Liver (tissue), 9 donors: ENCODE results near the gene ZNF24. TPM values are rescaled to one million over a fixed set of nuclear protein-coding genes. Genes with fewer than 3 reads are reported as not detected.

Source experiments
- DNase-seq: peaks from one replicate; pipeline ENCODE4 v3.0.0-alpha.2; 2017; ENCODE audit warnings: low spot score
- H3K27ac ChIP-seq, 2 donors: one replicate each; pipeline ENCODE4 v1.7.0; 2013; ENCODE audit warnings: inconsistent platforms in 2 of 2, low read length in 2 of 2, control low read depth in 1 of 2, low read depth in 1 of 2, mild to moderate bottlenecking in 1 of 2
- H3K27me3 ChIP-seq, 4 donors: one replicate each; pipeline versions ENCODE4 v1.6.1 to v1.7.0; 2013; ENCODE audit warnings: low read length in 3 of 4, inconsistent platforms in 1 of 4, mild to moderate bottlenecking in 1 of 4, moderate library complexity in 1 of 4; ENCODE audit not compliant: control insufficient read depth in 4 of 4, insufficient read depth in 4 of 4
- H3K36me3 ChIP-seq, 4 donors: one replicate each; pipeline versions ENCODE4 v1.6.1 to v1.7.0; 2013; ENCODE audit warnings: low read length in 3 of 4, mild to moderate bottlenecking in 3 of 4, low read depth in 1 of 4, moderate library complexity in 1 of 4; ENCODE audit not compliant: control insufficient read depth in 4 of 4, insufficient read depth in 3 of 4
- H3K4me1 ChIP-seq, 4 donors: one replicate each; pipeline versions ENCODE4 v1.6.1 to v1.7.0; 2013; ENCODE audit warnings: low read length in 3 of 4, mild to moderate bottlenecking in 3 of 4, moderate library complexity in 1 of 4; ENCODE audit not compliant: control insufficient read depth in 4 of 4, insufficient read depth in 4 of 4
- H3K4me3 ChIP-seq, 3 donors: one replicate each; pipeline versions ENCODE4 v1.6.1 to v1.7.0; 2013; ENCODE audit warnings: low read length in 3 of 3, control low read depth in 1 of 3, low read depth in 1 of 3, mild to moderate bottlenecking in 1 of 3
- H3K9ac ChIP-seq, 2 donors: one replicate each; pipeline ENCODE4 v1.7.0; 2013; ENCODE audit warnings: low read length in 2 of 2, mild to moderate bottlenecking in 2 of 2, moderate library complexity in 2 of 2, control low read depth in 1 of 2, low read depth in 1 of 2
- H3K9me3 ChIP-seq, 4 donors: one replicate each; pipeline versions ENCODE4 v1.6.1 to v1.7.0; 2013; ENCODE audit warnings: low read length in 3 of 4; ENCODE audit not compliant: control insufficient read depth in 4 of 4
- EGR1 ChIP-seq, 2 donors: IDR thresholded peaks; 2 replicates each; pipeline ENCODE4 v1.6.1; 2016 to 2018; ENCODE audit warnings: antibody characterized with exemption in 2 of 2, low read depth in 2 of 2
- FOXA1 ChIP-seq: IDR thresholded peaks from 2 replicates; pipeline ENCODE4 v1.6.1; 2016; ENCODE audit warnings: antibody characterized with exemption
- FOXA2 ChIP-seq: IDR thresholded peaks from 2 replicates; pipeline ENCODE4 v1.6.1; 2016; ENCODE audit warnings: antibody characterized with exemption
- GABPA ChIP-seq, 2 donors: IDR thresholded peaks in 1 of 2; conservative IDR thresholded peaks in 1 of 2; 2 replicates each; pipeline ENCODE4 v1.6.1; 2016; ENCODE audit warnings: antibody characterized with exemption in 2 of 2, mild to moderate bottlenecking in 1 of 2, moderate library complexity in 1 of 2
- HNF4A ChIP-seq, 2 donors: conservative IDR thresholded peaks; 2 replicates each; pipeline ENCODE4 v1.6.1; 2016; ENCODE audit warnings: antibody characterized with exemption in 2 of 2, mild to moderate bottlenecking in 2 of 2
- HNF4G ChIP-seq: IDR thresholded peaks from 2 replicates; pipeline ENCODE4 v1.6.1; 2016; ENCODE audit warnings: antibody characterized with exemption
- JUND ChIP-seq, 2 donors: IDR thresholded peaks; 2 replicates each; pipeline ENCODE4 v1.6.1; 2016; ENCODE audit warnings: antibody characterized with exemption in 2 of 2
- NR2F2 ChIP-seq: IDR thresholded peaks from 2 replicates; pipeline ENCODE4 v1.6.1; 2016; ENCODE audit warnings: antibody characterized with exemption
- RAD21 ChIP-seq, 2 donors: IDR thresholded peaks; 2 replicates each; pipeline ENCODE4 v1.6.1; 2016; ENCODE audit warnings: antibody characterized with exemption in 2 of 2, mild to moderate bottlenecking in 2 of 2
- RXRA ChIP-seq, 2 donors: IDR thresholded peaks; 2 replicates each; pipeline ENCODE4 v1.6.1; 2017 to 2018; ENCODE audit warnings: antibody characterized with exemption in 2 of 2, mild to moderate bottlenecking in 1 of 2
- SP1 ChIP-seq: IDR thresholded peaks from 2 replicates; pipeline ENCODE4 v1.6.1; 2018; ENCODE audit warnings: antibody characterized with exemption, mild to moderate bottlenecking
- TAF1 ChIP-seq: conservative IDR thresholded peaks from 2 replicates; pipeline ENCODE4 v1.6.1; 2016; ENCODE audit warnings: antibody characterized with exemption, mild to moderate bottlenecking
- YY1 ChIP-seq: IDR thresholded peaks from 2 replicates; pipeline ENCODE4 v1.6.1; 2016; ENCODE audit warnings: antibody characterized with exemption, mild to moderate bottlenecking
- WGBS: extraction: QIAGEN DNeasy Blood & Tissue Kit; methylation state at CpG from one replicate; pipeline ENCODE4 v1.1.7; 2013; 5-methylcytosine and 5-hydroxymethylcytosine counted together
- polyA plus RNA-seq, 2 donors: library from polyadenylated mRNA; stranded (reverse) in 1 of 2; unstranded in 1 of 2; fragments of 200-250 nt in 1 of 2; fragments of >200 nt in 1 of 2; fragmentation: Nextera tagmentation in 1 of 2; extraction: Ambion mirVana in 1 of 2; gene quantifications; one replicate each; pipeline versions ENCODE4 v1.2.1 to v1.2.3, GENCODE V29; 2013 to 2015
- total RNA-seq, 2 donors: library from RNA; depleted of rRNA; stranded (reverse); fragments of >200 nt; gene quantifications; one replicate each; pipeline ENCODE4 v1.2.3, GENCODE V29; 2014
- TF ChIP-seq, protein P1 (sequence below): fragments of 150-350 bp; IDR thresholded peaks from 2 replicates; pipeline ENCODE4 v1.5.1; 2017; ENCODE audit warnings: improper control_type of control experiment, low read depth, low read length; ENCODE audit not compliant: missing input control
- TF ChIP-seq, protein P2 (sequence below): IDR thresholded peaks from 2 replicates; pipeline ENCODE4 v1.6.1; 2016; ENCODE audit warnings: antibody characterized with exemption
- TF ChIP-seq, protein P3 (sequence below): IDR thresholded peaks from 2 replicates; pipeline ENCODE4 v1.6.1; 2016; ENCODE audit warnings: antibody characterized with exemption
- TF ChIP-seq, protein P4 (sequence below): IDR thresholded peaks from 2 replicates; pipeline ENCODE4 v1.6.1; 2016; ENCODE audit warnings: antibody characterized with exemption
- TF ChIP-seq, protein P5 (sequence below): IDR thresholded peaks from 2 replicates; pipeline ENCODE4 v1.6.1; 2016; ENCODE audit warnings: antibody characterized with exemption, mild to moderate bottlenecking
- donor health status: healthy.
- donor health status: healthy.
- donor health status: healthy.
- donor health status: healthy.
- donor health status: healthy.

The ZNF24 gene
- total and polyA plus RNA-seq, 4 donors: 9.1 to 30.3 (median 28.9) TPM

DNA sequence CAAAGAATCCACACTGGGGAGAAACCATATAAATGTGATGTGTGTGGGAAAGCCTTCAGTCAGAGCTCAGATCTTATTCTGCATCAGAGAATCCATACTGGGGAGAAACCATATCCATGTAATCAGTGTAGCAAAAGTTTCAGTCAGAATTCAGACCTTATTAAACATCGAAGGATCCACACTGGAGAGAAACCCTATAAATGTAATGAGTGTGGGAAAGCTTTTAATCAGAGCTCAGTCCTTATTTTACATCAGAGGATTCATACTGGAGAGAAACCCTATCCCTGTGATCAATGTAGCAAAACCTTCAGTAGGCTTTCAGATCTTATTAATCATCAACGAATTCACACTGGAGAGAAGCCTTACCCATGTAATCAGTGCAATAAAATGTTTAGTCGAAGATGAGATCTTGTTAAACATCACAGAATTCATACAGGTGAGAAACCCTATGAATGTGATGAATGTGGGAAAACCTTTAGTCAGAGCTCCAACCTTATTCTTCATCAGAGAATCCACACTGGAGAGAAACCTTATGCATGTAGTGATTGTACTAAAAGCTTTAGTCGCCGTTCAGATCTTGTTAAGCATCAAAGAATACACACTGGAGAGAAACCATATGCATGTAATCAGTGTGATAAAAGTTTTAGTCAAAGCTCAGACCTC is 37.5 kb downstream of the ZNF24 start:
- no peaks in the 10 kb centered on the region for H3K4me1 ChIP-seq
- DNase-seq: no peak
- 99% methylated on average over 5 of the region's 5 CpGs for WGBS
- H3K9ac ChIP-seq: no peak overlapping the region
- peak overlapping the region in 2 of 3 donors; percentile 59 to 60 for H3K4me3 ChIP-seq
- no peak overlapping the region for H3K27ac ChIP-seq
- H3K27me3 ChIP-seq: no peaks in the 10 kb centered on the region
- TF ChIP-seq SP1 (no peak), NR2F2 (no peak), HNF4G (no peak), FOXA1 (no peak), FOXA2 (no peak), RAD21 (IDR thresholded peaks at IDR 0.05) (no peak), HNF4A (conservative IDR thresholded peaks at IDR 0.05) (no peak), YY1 (no peak)
- TF ChIP-seq, protein P1, sequence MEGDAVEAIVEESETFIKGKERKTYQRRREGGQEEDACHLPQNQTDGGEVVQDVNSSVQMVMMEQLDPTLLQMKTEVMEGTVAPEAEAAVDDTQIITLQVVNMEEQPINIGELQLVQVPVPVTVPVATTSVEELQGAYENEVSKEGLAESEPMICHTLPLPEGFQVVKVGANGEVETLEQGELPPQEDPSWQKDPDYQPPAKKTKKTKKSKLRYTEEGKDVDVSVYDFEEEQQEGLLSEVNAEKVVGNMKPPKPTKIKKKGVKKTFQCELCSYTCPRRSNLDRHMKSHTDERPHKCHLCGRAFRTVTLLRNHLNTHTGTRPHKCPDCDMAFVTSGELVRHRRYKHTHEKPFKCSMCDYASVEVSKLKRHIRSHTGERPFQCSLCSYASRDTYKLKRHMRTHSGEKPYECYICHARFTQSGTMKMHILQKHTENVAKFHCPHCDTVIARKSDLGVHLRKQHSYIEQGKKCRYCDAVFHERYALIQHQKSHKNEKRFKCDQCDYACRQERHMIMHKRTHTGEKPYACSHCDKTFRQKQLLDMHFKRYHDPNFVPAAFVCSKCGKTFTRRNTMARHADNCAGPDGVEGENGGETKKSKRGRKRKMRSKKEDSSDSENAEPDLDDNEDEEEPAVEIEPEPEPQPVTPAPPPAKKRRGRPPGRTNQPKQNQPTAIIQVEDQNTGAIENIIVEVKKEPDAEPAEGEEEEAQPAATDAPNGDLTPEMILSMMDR: no peak
- TF ChIP-seq, protein P2, sequence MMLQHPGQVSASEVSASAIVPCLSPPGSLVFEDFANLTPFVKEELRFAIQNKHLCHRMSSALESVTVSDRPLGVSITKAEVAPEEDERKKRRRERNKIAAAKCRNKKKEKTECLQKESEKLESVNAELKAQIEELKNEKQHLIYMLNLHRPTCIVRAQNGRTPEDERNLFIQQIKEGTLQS: no peak
- TF ChIP-seq, protein P3, sequence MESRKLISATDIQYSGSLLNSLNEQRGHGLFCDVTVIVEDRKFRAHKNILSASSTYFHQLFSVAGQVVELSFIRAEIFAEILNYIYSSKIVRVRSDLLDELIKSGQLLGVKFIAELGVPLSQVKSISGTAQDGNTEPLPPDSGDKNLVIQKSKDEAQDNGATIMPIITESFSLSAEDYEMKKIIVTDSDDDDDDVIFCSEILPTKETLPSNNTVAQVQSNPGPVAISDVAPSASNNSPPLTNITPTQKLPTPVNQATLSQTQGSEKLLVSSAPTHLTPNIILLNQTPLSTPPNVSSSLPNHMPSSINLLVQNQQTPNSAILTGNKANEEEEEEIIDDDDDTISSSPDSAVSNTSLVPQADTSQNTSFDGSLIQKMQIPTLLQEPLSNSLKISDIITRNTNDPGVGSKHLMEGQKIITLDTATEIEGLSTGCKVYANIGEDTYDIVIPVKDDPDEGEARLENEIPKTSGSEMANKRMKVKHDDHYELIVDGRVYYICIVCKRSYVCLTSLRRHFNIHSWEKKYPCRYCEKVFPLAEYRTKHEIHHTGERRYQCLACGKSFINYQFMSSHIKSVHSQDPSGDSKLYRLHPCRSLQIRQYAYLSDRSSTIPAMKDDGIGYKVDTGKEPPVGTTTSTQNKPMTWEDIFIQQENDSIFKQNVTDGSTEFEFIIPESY: no peak
- TF ChIP-seq, protein P4, sequence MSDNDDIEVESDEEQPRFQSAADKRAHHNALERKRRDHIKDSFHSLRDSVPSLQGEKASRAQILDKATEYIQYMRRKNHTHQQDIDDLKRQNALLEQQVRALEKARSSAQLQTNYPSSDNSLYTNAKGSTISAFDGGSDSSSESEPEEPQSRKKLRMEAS: no peak
- peaks cover 8 to 47% (median 36%) of the 10 kb centered on the region in 4 donors for H3K36me3 ChIP-seq
- peaks cover 49 to 75% (median 63%) of the 10 kb centered on the region in 4 donors for H3K9me3 ChIP-seq

DNA sequence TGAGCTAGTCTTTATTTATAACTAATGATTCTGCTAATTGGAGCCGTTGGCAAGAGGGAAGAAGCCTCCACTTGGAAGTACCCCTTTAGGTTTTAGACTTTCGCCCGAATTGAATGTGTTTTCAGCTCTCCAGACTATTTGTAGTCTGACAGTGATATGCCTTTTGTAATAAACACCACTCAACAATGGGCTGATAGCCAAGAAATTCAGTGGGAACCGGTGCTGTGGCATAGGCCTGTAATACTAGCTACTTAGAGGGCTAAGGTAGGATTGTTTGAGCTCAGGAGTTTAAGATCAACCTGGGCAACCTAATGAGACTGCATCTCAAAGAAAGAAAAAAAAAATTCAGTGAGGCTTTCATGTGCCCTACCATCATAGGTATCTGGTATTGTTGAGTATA is 40.6 kb downstream of the ZNF24 start:
- TF ChIP-seq FOXA1 (no peak), FOXA2 (no peak), GABPA (IDR thresholded peaks at IDR 0.05 in 1 of 2, conservative IDR thresholded peaks at IDR 0.05 in 1 of 2) (no peak), TAF1 (no peak), RXRA (IDR thresholded peaks at IDR 0.05) (no peak), EGR1 (IDR thresholded peaks at IDR 0.05; ENCODE audit: low read depth in 2 of 2) (no peak), HNF4A (conservative IDR thresholded peaks at IDR 0.05) (no peak), RAD21 (IDR thresholded peaks at IDR 0.05) (no peak), JUND (IDR thresholded peaks at IDR 0.05) (no peak)
- TF ChIP-seq, protein P4: no peak
- TF ChIP-seq, protein P3: no peak
- TF ChIP-seq, protein P2: no peak
- TF ChIP-seq, protein P5, sequence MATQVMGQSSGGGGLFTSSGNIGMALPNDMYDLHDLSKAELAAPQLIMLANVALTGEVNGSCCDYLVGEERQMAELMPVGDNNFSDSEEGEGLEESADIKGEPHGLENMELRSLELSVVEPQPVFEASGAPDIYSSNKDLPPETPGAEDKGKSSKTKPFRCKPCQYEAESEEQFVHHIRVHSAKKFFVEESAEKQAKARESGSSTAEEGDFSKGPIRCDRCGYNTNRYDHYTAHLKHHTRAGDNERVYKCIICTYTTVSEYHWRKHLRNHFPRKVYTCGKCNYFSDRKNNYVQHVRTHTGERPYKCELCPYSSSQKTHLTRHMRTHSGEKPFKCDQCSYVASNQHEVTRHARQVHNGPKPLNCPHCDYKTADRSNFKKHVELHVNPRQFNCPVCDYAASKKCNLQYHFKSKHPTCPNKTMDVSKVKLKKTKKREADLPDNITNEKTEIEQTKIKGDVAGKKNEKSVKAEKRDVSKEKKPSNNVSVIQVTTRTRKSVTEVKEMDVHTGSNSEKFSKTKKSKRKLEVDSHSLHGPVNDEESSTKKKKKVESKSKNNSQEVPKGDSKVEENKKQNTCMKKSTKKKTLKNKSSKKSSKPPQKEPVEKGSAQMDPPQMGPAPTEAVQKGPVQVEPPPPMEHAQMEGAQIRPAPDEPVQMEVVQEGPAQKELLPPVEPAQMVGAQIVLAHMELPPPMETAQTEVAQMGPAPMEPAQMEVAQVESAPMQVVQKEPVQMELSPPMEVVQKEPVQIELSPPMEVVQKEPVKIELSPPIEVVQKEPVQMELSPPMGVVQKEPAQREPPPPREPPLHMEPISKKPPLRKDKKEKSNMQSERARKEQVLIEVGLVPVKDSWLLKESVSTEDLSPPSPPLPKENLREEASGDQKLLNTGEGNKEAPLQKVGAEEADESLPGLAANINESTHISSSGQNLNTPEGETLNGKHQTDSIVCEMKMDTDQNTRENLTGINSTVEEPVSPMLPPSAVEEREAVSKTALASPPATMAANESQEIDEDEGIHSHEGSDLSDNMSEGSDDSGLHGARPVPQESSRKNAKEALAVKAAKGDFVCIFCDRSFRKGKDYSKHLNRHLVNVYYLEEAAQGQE: no peak
- no peak for DNase-seq
- no peak overlapping the region for H3K27ac ChIP-seq
- peak overlapping the region in 2 of 3 donors; percentile 43 for H3K4me3 ChIP-seq
- H3K9ac ChIP-seq: no peak overlapping the region
- no peaks in the 10 kb centered on the region for H3K4me1 ChIP-seq
- 98% methylated on average over 4 of the region's 4 CpGs for WGBS
- H3K9me3 ChIP-seq: peaks cover 43 to 74% (median 56%) of the 10 kb centered on the region in 4 donors
- no peaks in the 10 kb centered on the region for H3K27me3 ChIP-seq
- H3K36me3 ChIP-seq: peaks cover 12 to 57% (median 44%) of the 10 kb centered on the region in 4 donors
